ENCODE results near the gene DOC2B. TPM values are rescaled to one million over a fixed set of nuclear protein-coding genes. Genes with fewer than 3 reads are reported as not detected.

The DOC2B gene
- polyA plus RNA-seq, 1 of the 3 experiments (the other 2 are of a cell fraction): 0.16 TPM

DNA sequence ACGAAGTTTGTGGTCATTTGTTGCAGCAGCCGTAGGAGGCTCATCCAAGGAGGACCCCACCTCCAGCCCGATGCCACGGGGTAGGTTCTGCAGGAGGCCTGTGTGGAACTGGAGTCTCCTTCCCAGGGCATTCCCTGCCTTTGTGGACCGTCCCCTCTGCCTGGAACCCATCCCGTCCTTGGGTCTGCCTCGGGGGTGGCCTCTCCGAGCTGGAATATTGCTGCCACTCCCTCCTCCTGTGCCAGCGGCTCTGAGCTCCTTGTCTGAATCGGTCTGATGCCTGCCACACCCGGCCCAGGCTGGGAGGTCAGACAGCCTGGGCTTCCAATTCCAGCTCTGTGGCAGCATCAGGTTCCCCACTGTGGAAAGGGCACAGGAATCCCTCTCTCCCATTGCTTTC lies 18.8 kb downstream of the DOC2B start:
- Histone ChIP-seq H3K27me3 (ENCODE audit: insufficient read depth) (no peaks in the 10 kb centered on the region; the same call in 1 of the 2 replicates), H3K9me3 (no peaks in the 10 kb centered on the region), H3F3A (replicated peaks; ENCODE audit: insufficient read depth) (no peaks in the 10 kb centered on the region), H3K36me3 (replicated peaks in 1 of 2; ENCODE audit: control insufficient read depth in 1 of 2, insufficient read depth in 2 of 2, low read length in 1 of 2) (no peaks in the 10 kb centered on the region), H4K20me1 (ENCODE audit: insufficient read depth) (no peaks in the 10 kb centered on the region), H3K4me1 (ENCODE audit: control insufficient read depth in 1 of 2, insufficient read depth in 2 of 2, low read depth in 1 of 2, low read length in 1 of 2) (no peaks in the 10 kb centered on the region), H3K4me2 (no peak overlapping the region), H2AFZ (ENCODE audit: low read depth) (no peak overlapping the region), H3K4me3 (ENCODE audit: low read depth in 2 of 2, low read length in 1 of 2) (no peak overlapping the region), H3K27ac (ENCODE audit: low read depth in 2 of 2, low read length in 1 of 2) (no peak overlapping the region), H3K9me2 (no peaks in the 10 kb centered on the region), H3K9ac (no peak overlapping the region), H3K79me2 (ENCODE audit: insufficient read depth) (no peaks in the 10 kb centered on the region)
- 37% methylated on average over 5 of the region's 11 CpGs for WGBS (ENCODE audit: low lambda C conversion rate)
- ChIA-PET CTCF (interaction anchor here (0.7 to 4.5 kb wide), 5 partner anchors 11 to 538 kb away, joined by 3 to 33 read pairs (median 9); no protein-coding TSS in a partner anchor), POLR2A (interaction anchor here (0.6 kb wide), 1 partner anchor 10 kb away, joined by 3 read pairs; no protein-coding TSS in a partner anchor)
- no peak for DNase-seq
- TF ChIP-seq RXRA (IDR thresholded peaks at IDR 0.05; ENCODE audit: borderline replicate concordance, low read depth) (no peak), YY1 (IDR thresholded peaks at IDR 0.05; ENCODE audit: low read depth) (no peak), EZH2phosphoT487 (IDR thresholded peaks at IDR 0.05; ENCODE audit: borderline replicate concordance, low read depth) (no peak), ELF1 (IDR thresholded peaks at IDR 0.05) (no peak)

DNA sequence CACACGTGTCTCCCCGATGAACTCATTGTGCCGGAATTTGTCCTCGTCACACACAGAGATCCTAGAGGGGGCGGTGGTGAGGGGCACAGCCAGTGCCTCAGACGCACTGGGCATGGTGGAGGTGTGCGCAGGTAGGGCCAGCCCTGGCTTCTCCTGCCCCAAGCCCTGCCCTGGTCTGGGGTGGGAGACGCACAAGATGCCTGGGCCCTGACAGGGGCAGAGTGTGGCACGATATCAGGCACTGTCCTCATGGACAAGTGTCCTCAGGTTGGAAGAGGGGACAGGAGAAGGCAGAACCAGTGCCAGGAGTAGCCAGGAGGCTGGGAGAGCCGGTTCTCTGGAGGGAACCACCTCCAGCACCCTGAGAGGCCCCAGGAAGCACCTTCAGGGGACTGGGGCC lies 20.0 kb downstream of the DOC2B start:
- no peak for DNase-seq
- Histone ChIP-seq H3K4me2 (no peak overlapping the region), H2AFZ (ENCODE audit: low read depth) (no peak overlapping the region), H3K79me2 (ENCODE audit: insufficient read depth) (no peaks in the 10 kb centered on the region), H3K9me2 (no peaks in the 10 kb centered on the region), H3K4me1 (ENCODE audit: control insufficient read depth in 1 of 2, insufficient read depth in 2 of 2, low read depth in 1 of 2, low read length in 1 of 2) (no peaks in the 10 kb centered on the region), H3K27me3 (ENCODE audit: insufficient read depth) (no peaks in the 10 kb centered on the region; the same call in 1 of the 2 replicates), H3K27ac (ENCODE audit: low read depth in 2 of 2, low read length in 1 of 2) (no peak overlapping the region), H3K9me3 (no peaks in the 10 kb centered on the region), H3K4me3 (ENCODE audit: low read depth in 2 of 2, low read length in 1 of 2) (no peak overlapping the region), H4K20me1 (ENCODE audit: insufficient read depth) (no peaks in the 10 kb centered on the region), H3F3A (replicated peaks; ENCODE audit: insufficient read depth) (no peaks in the 10 kb centered on the region), H3K9ac (no peak overlapping the region), H3K36me3 (replicated peaks in 1 of 2; ENCODE audit: control insufficient read depth in 1 of 2, insufficient read depth in 2 of 2, low read length in 1 of 2) (no peaks in the 10 kb centered on the region)
- ChIA-PET CTCF (interaction anchor here (1.4 to 2.6 kb wide), 2 partner anchors 148 to 539 kb away, joined by 3 to 9 read pairs; no protein-coding TSS in a partner anchor), POLR2A (no interaction called here)
- WGBS (ENCODE audit: low lambda C conversion rate): 90% methylated on average over 8 of the region's 10 CpGs
- TF ChIP-seq RFX5 (IDR thresholded peaks at IDR 0.05; ENCODE audit: low read length): no peak
- TF ChIP-seq POLR2AphosphoS5 (IDR thresholded peaks at IDR 0.05; ENCODE audit: low read depth, low read length): no peak
- TF ChIP-seq, protein P1, sequence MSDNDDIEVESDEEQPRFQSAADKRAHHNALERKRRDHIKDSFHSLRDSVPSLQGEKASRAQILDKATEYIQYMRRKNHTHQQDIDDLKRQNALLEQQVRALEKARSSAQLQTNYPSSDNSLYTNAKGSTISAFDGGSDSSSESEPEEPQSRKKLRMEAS (IDR thresholded peaks at IDR 0.05; ENCODE audit: low read depth): no peak
- no peak for TF ChIP-seq SIN3A (IDR thresholded peaks at IDR 0.05; ENCODE audit: borderline replicate concordance, low read depth, low read length)
- TF ChIP-seq TEAD4 (IDR thresholded peaks at IDR 0.05; ENCODE audit: borderline replicate concordance, insufficient read depth): no peak
- TF ChIP-seq CTCF (IDR thresholded peaks at IDR 0.05): no peak
- TF ChIP-seq MXI1 (IDR thresholded peaks at IDR 0.05; ENCODE audit: low read depth, low read length): no peak
- TF ChIP-seq JUND (IDR thresholded peaks at IDR 0.05): no peak
- no peak for TF ChIP-seq REST (IDR thresholded peaks at IDR 0.05; ENCODE audit: low read depth, low read length)
- TF ChIP-seq GATA2 (CRISPR knock-in tag; IDR thresholded peaks at IDR 0.05): no peak
- TF ChIP-seq MEF2A (IDR thresholded peaks at IDR 0.05; ENCODE audit: borderline replicate concordance, low read depth): no peak
- no peak for TF ChIP-seq YY1 (IDR thresholded peaks at IDR 0.05; ENCODE audit: low read depth)
- TF ChIP-seq NRF1 (IDR thresholded peaks at IDR 0.05; ENCODE audit: low read depth, low read length): no peak
- TF ChIP-seq RXRA (IDR thresholded peaks at IDR 0.05; ENCODE audit: borderline replicate concordance, low read depth): no peak
- no peak for TF ChIP-seq PBX3 (IDR thresholded peaks at IDR 0.05)
- no peak for TF ChIP-seq EZH2phosphoT487 (IDR thresholded peaks at IDR 0.05; ENCODE audit: borderline replicate concordance, low read depth)
- no peak for TF ChIP-seq FOXJ3 (CRISPR knock-in tag; IDR thresholded peaks at IDR 0.05)
